ENCODE results near the gene PAGE3.

Gene PAGE3

GRCh38 chrX:55213381-55213780, 51.3 kb downstream of the PAGE3 start:
- H4K91ac ChIP-seq (ENCODE audit: low read depth, low read length, poor library complexity), result no peak overlapping the region
- H3K4me1 ChIP-seq (ENCODE audit: control insufficient read depth in 2 of 2, insufficient read depth in 1 of 2, low read depth in 1 of 2, low read length in 2 of 2), result no peaks in the 10 kb centered on the region
- H3K4me2 ChIP-seq (ENCODE audit: insufficient read depth, low read length, poor library complexity, severe bottlenecking), result no peak overlapping the region
- no peak overlapping the region for H2AK5ac ChIP-seq (ENCODE audit: low read depth, low read length)
- no peak overlapping the region for H2BK15ac ChIP-seq (ENCODE audit: low read length)
- no peaks in the 10 kb centered on the region for H3K27me3 ChIP-seq (ENCODE audit: control insufficient read depth in 3 of 3, insufficient read depth in 3 of 3, low read depth in 1 of 3, low read length in 3 of 3)
- no peak overlapping the region for H4K8ac ChIP-seq (ENCODE audit: low read depth, low read length)
- no peak overlapping the region for H2BK5ac ChIP-seq (ENCODE audit: low read length)
- H3K23ac ChIP-seq (ENCODE audit: low read depth, low read length, poor library complexity), result no peak overlapping the region
- no peak for DNase-seq (ENCODE audit: low spot score)
- no peak overlapping the region for H3K4me3 ChIP-seq (ENCODE audit: low read length in 2 of 2)
- peaks cover 0 to 2% of the 10 kb centered on the region in 2 donors for H3K9me3 ChIP-seq (replicated peaks in 1 of 2; ENCODE audit: control insufficient read depth in 2 of 2, insufficient read depth in 1 of 2, low read depth in 1 of 2, low read length in 2 of 2)
- H3K9ac ChIP-seq (ENCODE audit: low read depth, low read length, poor library complexity), result no peak overlapping the region
- WGBS, 2 donors (ENCODE audit: extremely low coverage in 2 of 2, insufficient read length in 2 of 2, insufficient replicate concordance in 1 of 2), result no CpG with 5 or more reads among the region's 3 CpGs
- H3K14ac ChIP-seq (ENCODE audit: low read length), result no peak overlapping the region
- no peaks in the 10 kb centered on the region for H3K79me1 ChIP-seq (ENCODE audit: low read depth, low read length)
- no peak overlapping the region for H3K4ac ChIP-seq (ENCODE audit: low read length)
- no peak overlapping the region for H2BK120ac ChIP-seq (ENCODE audit: low read depth, low read length)
- H3K18ac ChIP-seq (ENCODE audit: low read length), result no peak overlapping the region
- H3K27ac ChIP-seq (replicated peaks; ENCODE audit: low read length), result no peak overlapping the region
- H2AFZ ChIP-seq (ENCODE audit: low read length), result no peak overlapping the region
- H3K36me3 ChIP-seq (replicated peaks in 1 of 2; ENCODE audit: control insufficient read depth in 2 of 2, insufficient read depth in 2 of 2, low read length in 2 of 2), result no peaks in the 10 kb centered on the region
- H2BK12ac ChIP-seq (ENCODE audit: low read length), result no peak overlapping the region

GRCh38 chrX:55210931-55211677, 53.6 kb downstream of the PAGE3 start:
- H3K4ac ChIP-seq (ENCODE audit: low read length), result no peak overlapping the region
- no peak overlapping the region for H2BK15ac ChIP-seq (ENCODE audit: low read length)
- no peak overlapping the region for H4K8ac ChIP-seq (ENCODE audit: low read depth, low read length)
- H3K9ac ChIP-seq (ENCODE audit: low read depth, low read length, poor library complexity), result no peak overlapping the region
- no peak overlapping the region for H3K18ac ChIP-seq (ENCODE audit: low read length)
- peak overlapping the region; percentile 40 for H2AFZ ChIP-seq (ENCODE audit: low read length)
- no peaks in the 10 kb centered on the region for H3K27me3 ChIP-seq (ENCODE audit: control insufficient read depth in 3 of 3, insufficient read depth in 3 of 3, low read depth in 1 of 3, low read length in 3 of 3)
- no peak overlapping the region for H4K91ac ChIP-seq (ENCODE audit: low read depth, low read length, poor library complexity)
- no peak overlapping the region for H3K4me3 ChIP-seq (ENCODE audit: low read length in 2 of 2)
- no peak overlapping the region for H2BK5ac ChIP-seq (ENCODE audit: low read length)
- no peak overlapping the region for H3K27ac ChIP-seq (replicated peaks; ENCODE audit: low read length)
- H3K36me3 ChIP-seq (replicated peaks in 1 of 2; ENCODE audit: control insufficient read depth in 2 of 2, insufficient read depth in 2 of 2, low read length in 2 of 2), result no peaks in the 10 kb centered on the region
- no CpG with 5 or more reads among the region's 13 CpGs for WGBS, 2 donors (ENCODE audit: extremely low coverage in 2 of 2, insufficient read length in 2 of 2, insufficient replicate concordance in 1 of 2)
- H2AK5ac ChIP-seq (ENCODE audit: low read depth, low read length), result no peak overlapping the region
- H2BK12ac ChIP-seq (ENCODE audit: low read length), result no peak overlapping the region
- no peak overlapping the region for H3K14ac ChIP-seq (ENCODE audit: low read length)
- H3K4me2 ChIP-seq (ENCODE audit: insufficient read depth, low read length, poor library complexity, severe bottlenecking), result no peak overlapping the region
- H3K23ac ChIP-seq (ENCODE audit: low read depth, low read length, poor library complexity), result no peak overlapping the region
- no peaks in the 10 kb centered on the region for H3K4me1 ChIP-seq (ENCODE audit: control insufficient read depth in 2 of 2, insufficient read depth in 1 of 2, low read depth in 1 of 2, low read length in 2 of 2)
- no peak for DNase-seq (ENCODE audit: low spot score)
- H3K9me3 ChIP-seq (replicated peaks in 1 of 2; ENCODE audit: control insufficient read depth in 2 of 2, insufficient read depth in 1 of 2, low read depth in 1 of 2, low read length in 2 of 2), result peaks cover 0 to 2% of the 10 kb centered on the region in 2 donors
- no peak overlapping the region for H2BK120ac ChIP-seq (ENCODE audit: low read depth, low read length)
- no peaks in the 10 kb centered on the region for H3K79me1 ChIP-seq (ENCODE audit: low read depth, low read length)
